Endothelial cell of umbilical vein (primary cell): Measurements from ENCODE around the gene GSG1L. TPM values are rescaled to one million over a fixed set of nuclear protein-coding genes. Genes with fewer than 3 reads are reported as not detected.

ENCODE experiments used
- BruUV-seq: library from RNA; stranded (reverse); fragments of 400-500 nt; replicated peaks from 2 replicates; lab custom pipeline; 2021; lab: Mats Ljungman, UMichigan
- CTCF ChIA-PET: fragments of 300-600, 350-600 bp; sonication (Branson Sonifier 250); formaldehyde crosslinking; loops from one replicate; lab custom pipeline; 2021; ENCODE audit warnings: antibody characterized with exemption, inconsistent platforms; lab: Charles Lee
- POLR2A ChIA-PET: fragments of 300-600, 350-600 bp; sonication (Branson Sonifier 250); formaldehyde crosslinking; loops from one replicate; lab custom pipeline; 2021; ENCODE audit warnings: antibody characterized with exemption, inconsistent platforms; lab: Charles Lee
- DNase-seq: peaks from one replicate; pipeline ENCODE4 v3.0.0-alpha.2; 2011; ENCODE audit warnings: low read depth, low spot score
- FAIRE-seq: peaks from 2 replicates; lab custom pipeline; 2011; peaks lifted over from hg19 to GRCh38; lab: Jason Lieb, UNC
- H2AFZ ChIP-seq: 2 replicates; pipeline ENCODE4 v1.6.0; 2012; ENCODE audit warnings: low read depth, low read length, control low read depth, inconsistent platforms
- H3K27ac ChIP-seq: 2 replicates; pipeline ENCODE4 v1.5.1; 2011; ENCODE audit warnings: low read depth, mild to moderate bottlenecking, control low read depth, low read length, moderate library complexity; ENCODE audit not compliant: insufficient read depth
- H3K27me3 ChIP-seq, 2 experiments: 2 replicates each; pipeline versions ENCODE4 v1.6.0 to v1.6.1; 2011; ENCODE audit warnings: low read length in 2 of 2, mixed read lengths in 1 of 2; ENCODE audit not compliant: control insufficient read depth in 2 of 2, insufficient read depth in 2 of 2
- H3K36me3 ChIP-seq, 2 experiments: 2 replicates in 1 of 2; 3 replicates in 1 of 2; pipeline ENCODE4 v1.5.1; 2011; ENCODE audit warnings: low read length in 2 of 2, mild to moderate bottlenecking in 1 of 2, moderate library complexity in 1 of 2; ENCODE audit not compliant: control insufficient read depth in 2 of 2, insufficient read depth in 2 of 2; ENCODE audit errors: extremely low read depth in 1 of 2
- H3K4me1 ChIP-seq: 3 replicates; pipeline ENCODE4 v1.5.1; 2011; ENCODE audit warnings: mild to moderate bottlenecking, low read length; ENCODE audit not compliant: control insufficient read depth, insufficient read depth; ENCODE audit errors: extremely low read depth
- H3K4me2 ChIP-seq: 2 replicates; pipeline ENCODE4 v1.6.1; 2011; ENCODE audit warnings: low read length, control low read depth, mixed read lengths; ENCODE audit not compliant: insufficient read depth
- H3K4me3 ChIP-seq, 3 experiments: fragments of 200-600 bp in 1 of 3; sonication (generic), shearing (Covaris generic) in 1 of 3; replicated peaks in 1 of 3; 2 replicates each; pipeline ENCODE4 v1.5.1; 2011 to 2016; ENCODE audit warnings: control low read depth in 3 of 3, low read length in 3 of 3, mild to moderate bottlenecking in 2 of 3, inconsistent platforms in 1 of 3, low read depth in 1 of 3, moderate library complexity in 1 of 3; ENCODE audit not compliant: insufficient read depth in 1 of 3
- H3K79me2 ChIP-seq: 2 replicates; pipeline ENCODE4 v1.6.0; 2012; ENCODE audit warnings: low read length, inconsistent platforms; ENCODE audit not compliant: control insufficient read depth, insufficient read depth
- H3K9ac ChIP-seq: replicated peaks from 2 replicates; pipeline ENCODE3; 2011; ENCODE audit warnings: low read length, control low read depth; ENCODE audit not compliant: insufficient read depth; ENCODE audit errors: extremely low read depth
- H3K9me1 ChIP-seq: replicated peaks from 3 replicates; pipeline ENCODE4 v1.6.0; 2011; ENCODE audit warnings: mild to moderate bottlenecking, low read length; ENCODE audit not compliant: control insufficient read depth, insufficient read depth; ENCODE audit errors: extremely low read depth
- H3K9me3 ChIP-seq: replicated peaks from 2 replicates; pipeline ENCODE4 v1.5.1; 2012; ENCODE audit warnings: low read length, inconsistent platforms; ENCODE audit not compliant: control insufficient read depth, insufficient read depth
- H4K20me1 ChIP-seq: replicated peaks from 2 replicates; pipeline ENCODE3; 2011; ENCODE audit warnings: mild to moderate bottlenecking, low read length; ENCODE audit not compliant: control insufficient read depth, insufficient read depth; ENCODE audit errors: extremely low read depth
- CTCF ChIP-seq, 2 donors: IDR thresholded peaks; 1 replicate in 1 of 2; 2 replicates in 1 of 2; pipeline ENCODE4 v1.5.1; 2011; ENCODE audit warnings: low read length in 2 of 2, mild to moderate bottlenecking in 2 of 2, moderate library complexity in 2 of 2, control low read depth in 1 of 2, inconsistent platforms in 1 of 2, low read depth in 1 of 2; ENCODE audit not compliant: insufficient read depth in 1 of 2; ENCODE audit errors: extremely low read depth in 1 of 2
- EZH2 ChIP-seq: IDR thresholded peaks from 2 replicates; pipeline ENCODE4 v1.6.1; 2012; ENCODE audit warnings: borderline replicate concordance, low read depth, mild to moderate bottlenecking, moderate library complexity, low read length, inconsistent platforms; ENCODE audit not compliant: severe bottlenecking
- FOS ChIP-seq: IDR thresholded peaks from 2 replicates; pipeline ENCODE4 v1.6.1; 2011; ENCODE audit warnings: mild to moderate bottlenecking, low read length, moderate library complexity, borderline replicate concordance; ENCODE audit not compliant: insufficient read depth
- GATA2 ChIP-seq: IDR thresholded peaks from 2 replicates; pipeline ENCODE4 v1.7.0; 2011; ENCODE audit warnings: low read depth, mild to moderate bottlenecking, moderate library complexity, mixed read lengths, low read length; ENCODE audit not compliant: insufficient read length, insufficient read depth
- JUN ChIP-seq: IDR thresholded peaks from 2 replicates; pipeline ENCODE4 v1.6.1; 2011; ENCODE audit warnings: borderline replicate concordance, low read depth; ENCODE audit not compliant: insufficient read length, insufficient read depth
- MAX ChIP-seq: IDR thresholded peaks from 2 replicates; pipeline ENCODE4 v1.6.1; 2011; ENCODE audit not compliant: insufficient read depth, insufficient read length
- MYC ChIP-seq: IDR thresholded peaks from one replicate; pipeline ENCODE4 v1.6.1; 2011; ENCODE audit warnings: mild to moderate bottlenecking, low read depth, low read length
- POLR2A ChIP-seq: IDR thresholded peaks from 2 replicates; pipeline ENCODE4 v1.6.1; 2012; ENCODE audit warnings: low read depth, mild to moderate bottlenecking, control low read depth, low read length
- POLR2AphosphoS5 ChIP-seq: IDR thresholded peaks from 2 replicates; pipeline ENCODE4 v1.6.1; 2012; ENCODE audit warnings: low read depth, mild to moderate bottlenecking, control low read depth, low read length, moderate library complexity; ENCODE audit not compliant: insufficient read depth
- dilution Hi-C: fragments of 300-500 bp; cut with MboI; formaldehyde crosslinking; loops from one replicate; pipeline ENCODE4 v1.15.0; 2019; ENCODE audit warnings: low sequenced_read_pairs; ENCODE audit not compliant: extremely low pct_ligation_motif_present
- intact Hi-C: fragments of 100-400 bp; cut with micrococcal nuclease; formaldehyde crosslinking; loops from one replicate; pipeline ENCODE4 v1.10.0; 2022
- polyA plus RNA-seq, 4 experiments: library from polyadenylated mRNA; depleted of rRNA in 3 of 4; stranded (reverse) in 3 of 4; unstranded in 1 of 4; fragments of >200 nt; gene quantifications; 2 replicates each; pipeline versions ENCODE4 v1.2.1 to v1.2.3, GENCODE V29; 2011 to 2012; ENCODE audit warnings: missing spikeins in 1 of 4
- total RNA-seq: library from RNA; stranded (reverse); gene quantifications from 2 replicates; pipeline ENCODE4 v1.2.3, GENCODE V29; 2021

GSG1L gene
- total and polyA plus RNA-seq, 2 donors (not counting 3 experiments of a cell fraction or from before 2014, with no cell fraction given), result 0.06 TPM; not detected in 1

- Histone ChIP-seq H2AFZ (no peak overlapping the region), H3K9ac (no peak overlapping the region), H3K36me3 (no peaks in the 10 kb centered on the region), H3K4me3 (no peak overlapping the region), H4K20me1 (no peaks in the 10 kb centered on the region), H3K4me1 (no peaks in the 10 kb centered on the region), H3K27ac (no peak overlapping the region), H3K9me3 (no peaks in the 10 kb centered on the region), H3K27me3 (peaks cover 9 to 29% of the 10 kb centered on the region in 2 experiments), H3K4me2 (no peak overlapping the region), H3K9me1 (no peaks in the 10 kb centered on the region), H3K79me2 (no peaks in the 10 kb centered on the region)
- intact Hi-C loops (no loop called here), dilution Hi-C loops (no loop called here)
- TF ChIP-seq MYC (no peak), GATA2 (no peak), POLR2A (no peak), JUN (no peak), EZH2 (no peak), FOS (no peak), CTCF (IDR thresholded peaks at IDR 0.05; ENCODE audit: extremely low read depth in 1 of 2, insufficient read depth in 1 of 2, low read depth in 1 of 2, low read length in 2 of 2) (no peak), POLR2AphosphoS5 (no peak), MAX (no peak)
- DNase-seq (no peak), FAIRE-seq (no peak)
- CTCF ChIA-PET, result no interaction called here
- POLR2A ChIA-PET, result no interaction called here
- no TSS peak for BruUV-seq
Measured at GRCh38 chr16:28057949-28058348, 5.6 kb downstream of the GSG1L start.
